ENCODE data around the gene EFL1.
"Not testable (repeated sequence)": the region's sequence is repeated elsewhere in the genome, so short reads cannot be mapped to it uniquely, and the experiment has no call there.

EFL1 gene

DNA sequence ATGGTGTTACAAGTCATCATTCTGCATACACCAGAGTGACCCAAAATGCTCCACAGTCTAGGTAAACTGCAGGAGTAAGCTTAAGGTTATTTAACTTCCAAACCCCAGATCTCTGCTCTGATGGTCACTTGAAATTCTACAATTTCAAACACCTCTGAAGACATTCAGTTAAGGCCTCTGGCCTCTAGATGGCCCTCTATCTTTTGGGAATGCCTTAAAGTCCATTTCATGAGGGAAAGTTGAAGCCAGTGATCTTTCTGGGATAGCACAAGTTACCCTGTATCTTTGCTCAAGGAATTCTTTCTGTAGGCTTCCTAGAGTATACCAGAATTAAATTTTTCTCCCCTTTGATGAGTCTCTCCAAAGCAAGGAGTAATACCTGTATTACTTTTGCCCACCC is 18.7 kb upstream of the EFL1 start:
- not testable (repeated sequence) for DNase-seq (ENCODE audit: low spot score)

DNA sequence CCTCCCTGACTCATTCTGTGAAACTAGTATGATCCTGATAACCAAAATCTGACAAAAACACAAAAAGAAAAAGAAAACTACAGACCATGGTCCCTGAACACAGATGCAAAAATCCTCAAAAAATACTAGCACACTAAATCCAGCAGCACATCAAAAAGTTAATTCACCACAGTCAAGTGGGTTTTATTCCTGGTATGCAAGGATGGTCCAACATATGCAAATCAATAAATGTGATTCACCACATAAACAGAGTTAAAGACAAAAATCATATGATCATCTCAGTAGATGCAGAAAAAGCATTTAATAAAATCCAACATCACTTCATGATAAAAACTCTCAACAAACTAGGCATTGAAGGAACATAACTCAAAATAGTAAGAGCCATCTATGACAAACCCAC is 12.9 kb upstream of the EFL1 start:
- no peak for DNase-seq (ENCODE audit: low spot score)

DNA sequence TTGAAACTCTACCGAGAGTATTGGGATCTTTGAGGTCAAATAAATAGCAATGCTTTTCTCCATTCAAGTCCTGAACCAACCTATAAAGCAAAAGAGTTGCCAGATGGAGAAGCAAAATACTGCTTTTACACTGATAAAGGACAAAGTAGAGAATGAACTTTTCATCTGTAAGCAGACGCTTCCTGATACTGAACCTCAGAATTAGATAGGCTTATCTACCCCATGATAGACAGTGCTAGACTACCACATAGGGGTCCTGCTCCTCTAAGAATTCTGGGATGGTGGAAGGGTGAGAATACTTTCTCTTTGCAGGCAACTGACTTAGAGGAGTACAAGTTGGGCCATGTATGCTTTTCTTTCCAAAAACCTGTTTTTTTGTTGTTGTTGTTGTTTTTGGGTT is 9.6 kb upstream of the EFL1 start:
- no peak for DNase-seq (ENCODE audit: low spot score)

DNA sequence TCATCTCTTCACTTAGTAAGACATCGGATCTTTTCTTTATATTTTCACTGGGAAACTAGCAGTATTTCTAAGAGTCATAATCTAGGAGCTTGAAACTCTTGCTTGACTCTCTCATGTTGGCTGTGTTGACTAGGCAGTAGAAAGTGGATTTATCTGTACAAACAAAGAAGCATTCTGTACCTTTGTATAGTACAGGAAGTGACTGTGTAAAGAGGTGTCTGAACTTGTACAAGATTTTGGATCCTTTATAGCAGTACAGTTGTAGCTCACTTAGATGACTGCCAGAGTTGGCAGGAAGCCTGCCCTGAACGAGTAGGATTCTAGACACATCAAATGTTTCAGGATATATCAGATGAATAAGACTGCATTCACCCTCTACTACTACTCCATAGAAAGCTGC is 5.9 kb upstream of the EFL1 start:
- DNase-seq (ENCODE audit: low spot score) = not testable (repeated sequence)

DNA sequence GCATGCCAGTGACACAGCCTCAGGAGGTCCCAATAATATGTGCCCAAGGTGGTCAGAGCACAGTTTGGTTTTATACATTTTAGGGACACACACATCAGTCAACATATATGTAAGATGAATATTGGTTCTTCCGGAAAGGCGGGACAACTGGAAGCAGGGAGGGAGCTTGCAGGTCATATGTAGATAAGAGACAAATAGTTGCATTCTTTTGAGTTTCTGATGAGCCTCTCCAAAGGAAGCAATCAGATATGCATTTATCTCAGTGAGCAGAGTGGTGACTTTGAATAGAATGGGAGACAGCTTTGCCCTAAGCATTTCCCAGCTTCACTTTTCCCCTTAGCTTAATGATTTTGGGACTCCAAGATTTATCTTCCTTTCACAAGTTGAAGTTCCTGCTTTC is 4.6 kb upstream of the EFL1 start:
- DNase-seq (ENCODE audit: low spot score) = not testable (repeated sequence)

DNA sequence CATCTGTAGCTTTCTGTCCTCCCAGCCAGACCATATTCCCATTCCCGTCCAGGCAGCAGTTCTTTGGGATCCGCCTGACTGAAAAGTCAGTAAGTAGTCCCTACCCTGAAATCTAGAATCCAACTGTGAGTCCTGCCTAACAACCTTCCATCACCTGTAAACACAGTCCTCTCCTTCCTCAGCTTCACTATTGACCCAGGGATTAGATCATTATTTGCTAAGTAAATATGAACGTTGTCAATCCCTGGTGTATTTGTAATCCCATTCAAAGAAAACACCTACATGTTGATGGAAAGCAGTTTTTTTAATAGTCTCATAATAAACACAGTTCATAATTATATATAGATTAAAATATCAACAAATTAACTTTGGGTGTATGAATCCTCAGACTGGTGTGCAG is 816 bp upstream of the EFL1 start:
- no peak for DNase-seq (ENCODE audit: low spot score)

DNA sequence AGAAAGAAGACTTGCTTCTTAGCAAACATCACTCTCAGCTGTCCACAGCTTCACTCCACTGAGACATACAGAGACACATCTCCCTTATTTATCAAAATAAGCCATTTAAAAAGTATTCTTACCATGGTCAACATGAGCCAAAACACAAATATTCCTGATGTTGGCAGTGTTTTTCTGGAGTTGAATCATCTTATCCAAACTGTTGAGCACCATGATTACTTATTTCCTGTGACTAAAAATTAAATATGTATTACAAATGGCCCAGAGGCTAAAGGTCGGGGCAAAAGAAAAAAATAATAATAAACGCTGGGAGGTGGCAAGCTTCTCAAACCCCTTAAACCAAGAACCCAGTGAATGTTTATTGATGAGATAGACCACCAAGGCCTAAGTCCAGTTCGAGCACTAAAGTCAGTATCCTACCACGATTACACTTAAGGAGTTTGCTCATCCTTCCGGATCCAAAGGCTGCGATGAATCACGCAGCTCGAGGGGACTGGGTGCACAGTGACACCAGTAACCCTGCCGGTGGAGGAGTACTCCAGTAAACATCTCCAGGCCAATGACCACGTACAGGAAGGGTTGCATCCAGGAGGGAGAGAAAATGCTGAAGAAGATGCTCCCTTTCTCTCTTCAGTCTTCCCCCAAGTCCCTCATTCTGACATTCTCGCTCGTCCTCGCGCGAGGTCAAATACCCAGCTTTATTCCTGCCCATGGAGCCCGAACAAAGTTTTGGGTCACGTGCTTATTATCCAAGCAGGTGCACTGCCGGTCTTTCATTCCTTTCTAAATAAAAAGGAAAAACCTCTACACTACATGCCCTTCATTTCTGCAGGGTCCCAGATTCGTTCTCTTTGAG is 740 bp downstream of the EFL1 start:
- DNase-seq (ENCODE audit: low spot score) = not testable (repeated sequence)

DNA sequence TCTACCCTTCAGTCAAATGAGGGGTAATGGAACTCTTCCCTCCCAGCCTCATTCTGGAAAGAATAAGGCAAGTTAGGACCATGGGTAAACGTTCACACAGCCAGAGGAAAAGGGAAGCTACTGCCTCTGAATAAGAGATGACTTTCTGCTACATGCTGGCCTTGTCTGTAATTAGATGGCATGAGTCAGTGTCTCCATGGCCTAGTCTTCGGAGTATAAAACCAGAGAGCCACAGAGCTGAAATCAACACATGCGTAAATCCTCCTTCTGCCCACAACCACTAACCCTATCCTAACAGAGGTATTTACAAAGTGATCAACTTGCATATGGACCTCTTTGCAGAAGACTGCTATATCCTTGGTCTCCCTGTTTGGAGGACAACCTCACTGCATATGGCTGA is 14.3 kb downstream of the EFL1 start:
- not testable (repeated sequence) for DNase-seq (ENCODE audit: low spot score)

DNA sequence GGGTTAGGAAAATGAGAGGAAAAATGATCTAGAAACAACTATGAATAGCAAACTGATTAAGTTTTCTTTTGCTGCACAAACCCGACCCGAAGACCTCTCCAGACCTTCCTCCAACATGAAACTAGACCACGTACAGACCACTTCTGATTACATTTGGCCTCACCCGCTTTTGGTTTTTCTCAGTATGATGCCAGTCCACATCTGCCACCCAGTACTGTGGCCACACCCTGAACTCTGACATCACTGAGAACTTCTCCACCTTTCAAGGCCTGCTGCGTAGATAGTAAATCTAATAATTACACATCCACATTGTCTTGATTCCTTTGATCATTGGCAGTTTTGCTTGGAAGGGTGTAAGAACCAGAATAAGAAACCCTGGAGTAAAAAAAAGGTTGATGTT is 16.6 kb downstream of the EFL1 start:
- DNase-seq (ENCODE audit: low spot score) = not testable (repeated sequence)

DNA sequence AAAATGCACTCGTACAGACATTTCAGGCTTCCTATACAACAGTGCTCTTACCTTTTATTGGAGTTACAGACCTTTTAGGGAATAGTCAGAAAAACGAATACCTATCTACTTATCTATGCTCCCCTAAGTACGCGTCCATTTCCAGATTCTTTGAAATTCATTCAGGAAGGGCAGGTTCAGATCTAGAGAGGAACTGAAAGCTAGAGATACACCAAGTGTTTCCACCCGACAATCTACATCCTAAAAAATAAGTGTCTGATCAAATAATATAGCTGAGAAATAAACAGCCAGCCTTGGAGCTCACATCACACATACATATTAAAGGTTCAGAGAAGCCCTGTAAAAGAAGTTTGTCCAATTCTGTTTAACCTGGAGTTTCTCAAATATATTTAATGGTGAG is 18.9 kb downstream of the EFL1 start:
- not testable (repeated sequence) for DNase-seq (ENCODE audit: low spot score)

DNA sequence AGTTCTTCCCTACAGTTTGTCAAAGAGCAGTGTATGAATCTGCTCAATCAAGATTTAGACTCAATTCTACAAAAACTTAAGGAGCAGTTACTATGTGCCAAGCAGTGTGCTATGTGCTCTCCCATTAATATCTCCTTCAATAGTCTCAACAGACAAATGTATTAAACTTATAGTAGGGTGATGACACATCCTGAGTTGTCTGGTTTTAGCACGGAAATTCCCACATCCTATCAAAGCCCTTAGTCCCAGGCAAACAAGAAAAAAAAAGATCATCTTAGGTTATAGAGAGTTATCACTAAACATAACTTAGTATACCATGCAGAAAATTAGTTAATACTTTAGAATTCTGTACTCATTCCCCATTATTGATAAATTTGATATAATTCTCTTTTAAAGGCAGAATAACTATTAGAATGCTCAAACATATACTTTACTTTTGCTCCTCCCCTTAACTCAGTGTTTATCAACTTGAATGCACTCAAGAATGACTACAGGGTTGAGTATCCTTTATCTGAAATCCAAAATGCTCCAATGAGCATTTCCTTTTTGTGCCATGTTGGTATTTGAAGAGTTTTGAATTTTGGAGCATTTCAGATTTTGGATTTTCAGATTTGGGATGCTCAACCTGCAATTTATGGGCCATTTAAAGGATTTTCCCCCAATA is 20.6 kb downstream of the EFL1 start:
- not testable (repeated sequence) for DNase-seq (ENCODE audit: low spot score)

DNA sequence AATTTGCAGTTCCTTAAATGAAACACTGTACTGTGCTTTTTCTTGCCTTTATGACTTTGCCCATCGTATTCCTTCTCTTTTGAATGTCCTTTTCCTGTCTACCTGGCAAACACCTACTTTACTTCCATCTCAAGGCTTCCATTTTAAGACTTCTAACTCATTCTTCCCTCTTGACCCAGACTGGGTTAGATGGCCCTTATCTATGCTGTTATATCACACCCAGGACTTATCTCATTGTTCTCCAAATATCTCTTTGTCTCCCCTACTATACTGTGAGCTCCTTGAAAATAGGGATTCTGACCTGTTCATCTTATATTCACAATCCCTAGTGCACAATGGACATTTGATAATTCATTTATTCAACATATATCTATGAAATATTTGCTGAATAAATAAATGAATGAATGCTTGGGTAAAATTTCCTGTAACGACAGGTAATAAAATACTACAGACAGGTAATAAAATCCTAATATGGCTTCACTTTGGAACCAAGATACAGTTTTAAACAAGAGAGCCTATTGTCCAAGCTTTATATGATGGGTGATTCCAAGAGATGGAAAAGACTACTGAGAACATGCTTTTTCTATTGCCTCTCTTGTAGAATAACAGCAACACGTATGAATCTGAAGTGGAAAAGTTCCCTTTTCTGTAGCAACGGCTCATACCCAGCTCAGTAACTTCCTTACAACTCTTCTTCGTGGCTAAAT is 22.7 kb downstream of the EFL1 start:
- DNase-seq (ENCODE audit: low spot score) = no peak

DNA sequence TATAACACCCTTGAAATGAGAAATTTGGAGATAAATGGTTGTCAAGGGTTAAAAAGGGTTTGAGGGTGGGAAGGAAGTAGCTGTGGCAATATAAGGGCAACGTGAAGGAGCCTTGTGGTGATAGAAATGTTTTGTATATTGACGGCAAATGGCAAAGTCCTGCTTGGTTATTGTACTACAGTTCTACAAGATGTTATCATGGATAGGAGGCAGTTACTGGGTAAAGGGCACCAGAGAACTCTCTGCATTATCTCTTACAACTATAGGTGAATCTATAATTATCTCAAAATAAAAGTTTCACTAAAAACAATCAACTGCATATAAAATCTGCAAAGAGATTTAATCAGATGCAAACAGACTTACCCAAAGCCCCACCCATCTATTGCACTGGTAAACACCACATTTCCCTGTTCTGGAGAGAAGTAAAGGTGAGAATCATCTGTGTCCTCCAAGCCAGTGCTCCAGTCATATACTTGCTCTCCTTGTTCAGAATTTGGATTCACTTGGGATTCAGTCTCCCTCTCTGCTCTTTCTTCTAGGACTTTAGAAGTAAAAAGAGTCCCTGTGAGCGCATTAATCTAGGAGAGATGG is 24.5 kb downstream of the EFL1 start:
- DNase-seq (ENCODE audit: low spot score) = not testable (repeated sequence)

DNA sequence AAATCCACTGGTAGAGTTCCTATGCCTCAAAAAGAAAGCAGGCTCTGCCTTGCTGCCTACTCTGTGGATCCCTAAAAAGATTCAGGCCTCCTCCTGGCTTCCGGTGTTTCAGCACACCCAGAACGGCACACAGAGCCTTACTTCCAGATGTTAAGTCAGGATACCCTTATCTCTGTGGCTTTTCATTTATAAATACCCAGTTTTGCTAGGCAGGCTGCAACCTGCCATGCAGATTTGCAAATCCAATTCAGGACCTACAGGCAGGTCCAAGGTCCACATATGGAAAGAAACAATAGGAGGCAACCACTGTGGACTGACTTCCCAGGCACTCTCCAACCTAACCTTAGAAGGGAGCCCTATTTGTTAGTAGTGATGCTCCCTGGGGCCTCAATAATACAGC is 30.7 kb downstream of the EFL1 start:
- DNase-seq (ENCODE audit: low spot score) = no peak

DNA sequence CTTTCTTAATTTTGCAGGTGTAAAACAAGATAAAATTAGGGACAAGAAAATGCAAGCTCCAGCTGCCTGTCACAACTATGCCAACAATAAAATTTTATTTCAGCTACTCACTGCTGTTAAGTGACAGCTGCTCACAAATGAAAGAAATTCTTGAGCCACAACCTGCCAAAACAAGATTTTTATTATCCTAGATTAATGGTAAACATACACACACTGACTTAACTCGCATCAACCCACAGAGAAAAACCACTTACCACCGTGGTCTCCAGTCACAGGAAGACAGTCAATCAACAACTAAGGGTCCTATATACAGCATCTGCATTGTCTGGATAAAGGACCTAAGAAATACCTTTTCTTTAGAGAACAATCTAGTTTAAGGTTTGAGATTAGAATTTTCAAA is 31.3 kb downstream of the EFL1 start:
- no peak for DNase-seq (ENCODE audit: low spot score)

DNA sequence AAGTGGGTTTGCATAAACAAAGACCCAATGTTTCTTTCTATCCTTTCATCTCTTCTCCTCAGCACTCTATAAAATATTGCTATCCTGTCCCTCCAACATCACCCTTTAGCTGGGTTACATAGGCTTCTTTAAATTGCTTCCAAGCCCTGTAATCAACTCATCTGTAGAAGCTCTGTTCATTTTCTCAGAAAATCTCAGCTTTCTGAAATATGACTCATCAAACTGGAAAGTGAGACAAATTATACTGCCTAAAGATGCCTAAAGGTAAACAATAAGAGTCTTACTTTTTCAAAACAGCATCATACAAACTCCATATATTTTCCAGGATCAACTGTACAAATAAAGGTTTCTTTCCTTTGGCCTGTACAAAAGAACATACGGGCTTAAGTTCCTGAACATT is 33.8 kb downstream of the EFL1 start:
- no peak for DNase-seq (ENCODE audit: low spot score)

DNA sequence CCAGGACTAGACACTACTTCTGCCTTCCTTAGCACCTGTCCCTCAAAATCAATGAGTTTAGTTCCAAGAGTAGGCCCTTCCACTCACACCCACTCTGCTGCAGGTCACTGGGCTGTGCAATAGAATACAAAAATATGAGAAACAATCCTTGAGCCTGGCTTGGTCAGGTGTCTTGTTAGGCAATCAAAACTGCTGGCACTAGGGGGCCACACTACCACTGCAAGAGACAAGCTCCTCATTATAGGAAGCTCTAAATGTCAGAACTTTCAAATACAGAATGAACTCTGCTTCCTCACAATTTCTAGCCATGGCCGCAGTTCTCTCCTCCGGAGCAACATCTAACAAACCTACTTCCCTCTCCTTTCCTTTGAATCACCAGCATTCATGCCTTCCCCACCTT is 41.0 kb downstream of the EFL1 start:
- not testable (repeated sequence) for DNase-seq (ENCODE audit: low spot score)

DNA sequence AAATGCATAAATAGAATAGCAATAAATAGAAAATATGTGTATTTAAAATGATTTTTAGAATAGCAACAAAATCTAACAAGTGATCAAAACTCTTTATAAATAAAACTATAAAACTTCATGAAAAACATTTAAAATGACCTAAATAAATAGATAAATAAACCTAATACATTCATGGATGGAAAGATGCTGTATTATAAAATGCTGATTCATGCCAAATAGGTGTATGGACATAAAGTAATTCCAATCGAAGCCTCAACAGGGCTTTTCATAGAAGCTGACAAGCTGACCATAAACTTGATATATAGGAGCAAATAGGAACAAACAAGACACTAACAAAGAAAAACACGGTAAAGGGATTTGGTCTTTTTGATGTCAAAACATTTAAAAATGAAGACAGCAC is 46.4 kb downstream of the EFL1 start:
- not testable (repeated sequence) for DNase-seq (ENCODE audit: low spot score)

DNA sequence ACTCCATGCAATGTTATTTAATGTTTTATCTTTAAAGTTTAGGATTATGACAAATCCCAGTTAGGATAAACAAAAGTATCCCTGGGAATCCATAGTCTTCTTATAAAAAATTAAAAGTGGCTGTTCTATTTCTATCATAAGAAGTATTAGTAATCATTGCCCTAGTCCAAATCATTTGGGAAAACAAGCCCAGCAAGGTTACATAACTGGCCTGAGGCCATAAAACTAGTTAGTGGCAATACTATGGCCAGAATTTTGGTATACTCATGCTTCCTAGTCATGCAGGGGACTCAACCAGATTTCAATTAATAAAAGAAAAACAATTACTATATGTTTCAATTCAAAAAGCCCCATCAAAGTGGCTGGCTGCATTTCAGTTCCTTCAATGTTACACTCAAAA is 50.3 kb downstream of the EFL1 start:
- DNase-seq (ENCODE audit: low spot score) = not testable (repeated sequence)

DNA sequence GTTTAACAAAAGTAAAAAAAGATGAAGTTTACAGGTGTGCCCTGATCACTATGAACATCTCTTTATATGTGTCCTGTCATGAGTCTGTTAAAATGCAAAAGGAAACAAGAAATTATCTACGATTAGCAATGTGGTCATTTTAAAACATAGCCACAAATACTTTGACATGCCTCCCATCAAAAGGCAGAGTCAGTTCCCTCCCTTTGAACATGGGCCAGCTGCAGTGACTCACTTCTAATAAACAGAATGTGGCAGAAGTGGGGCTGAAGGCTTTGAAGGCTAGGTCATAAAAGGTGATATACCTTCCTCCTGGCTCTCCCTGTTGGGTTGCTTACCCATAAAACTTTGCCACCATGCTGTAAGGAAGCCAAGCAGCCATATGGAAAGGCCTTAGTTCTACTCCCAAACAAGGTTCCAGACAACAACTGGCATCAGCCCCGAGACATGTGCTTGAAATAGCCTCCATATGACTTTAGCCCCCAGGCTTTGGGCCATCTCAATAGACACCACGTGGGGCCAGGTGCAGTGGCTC is 52.4 kb downstream of the EFL1 start:
- not testable (repeated sequence) for DNase-seq (ENCODE audit: low spot score)

DNA sequence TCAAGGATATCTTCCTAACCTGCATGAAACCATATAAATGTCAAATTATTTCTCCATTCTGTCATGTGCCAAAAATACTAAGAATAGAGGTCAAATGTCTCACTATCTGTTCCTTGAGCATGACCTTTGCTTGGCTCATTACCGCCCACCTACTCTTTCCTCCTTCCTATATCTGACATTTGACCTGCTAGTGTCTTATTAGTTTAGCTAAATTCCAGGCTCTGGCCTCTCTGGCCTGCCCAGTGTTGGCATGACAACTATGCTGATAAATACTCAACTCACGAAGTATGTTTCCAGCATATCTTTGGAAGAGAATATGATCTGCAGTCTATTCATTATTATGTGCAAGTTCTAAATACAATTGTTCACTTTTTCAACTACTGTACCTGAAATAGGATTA is 58.0 kb downstream of the EFL1 start:
- not testable (repeated sequence) for DNase-seq (ENCODE audit: low spot score)

Measured in SK-N-DZ (cell line).